GM21825 (cell line): Measurements from ENCODE around the gene COQ5.
"Not testable (repeated sequence)": the region's sequence is repeated elsewhere in the genome, so short reads cannot be mapped to it uniquely, and the experiment has no call there.

Experiments
- ATAC-seq: cut with Tn5 transposase; IDR thresholded peaks from one replicate; pipeline ENCODE4 v1.9.1; 2021; ENCODE audit warnings: mild to moderate bottlenecking, moderate library complexity; ENCODE audit not compliant: unreplicated experiment

COQ5 gene

GRCh38 chr12:120528861-120529525 is at the start of gene COQ5:
TSS of gene COQ5 (minus strand) at chr12:120529158. CDS start at chr12:120529141, 17 bp downstream.
- ATAC-seq = peak; percentile 78

DNA sequence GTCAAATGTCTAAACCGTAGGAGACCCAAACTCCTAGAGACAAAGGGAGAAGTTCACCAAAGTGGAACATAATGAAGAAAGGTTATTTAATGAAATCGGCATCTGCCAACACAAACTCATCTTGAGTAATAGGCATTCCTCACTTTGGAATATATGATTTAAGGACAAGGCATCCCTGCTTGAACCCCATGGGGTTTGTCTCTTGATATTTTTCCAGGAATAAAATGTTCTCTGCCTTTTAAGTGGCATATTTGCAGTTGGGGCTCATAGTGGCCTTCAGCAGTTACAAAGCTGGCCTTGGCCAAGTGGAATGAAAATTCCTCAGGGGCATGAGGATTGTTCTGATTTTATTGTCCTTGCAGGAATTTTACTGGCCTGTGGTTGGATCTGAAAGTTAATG is 45.1 kb upstream of the COQ5 start:
- no peak for ATAC-seq

DNA sequence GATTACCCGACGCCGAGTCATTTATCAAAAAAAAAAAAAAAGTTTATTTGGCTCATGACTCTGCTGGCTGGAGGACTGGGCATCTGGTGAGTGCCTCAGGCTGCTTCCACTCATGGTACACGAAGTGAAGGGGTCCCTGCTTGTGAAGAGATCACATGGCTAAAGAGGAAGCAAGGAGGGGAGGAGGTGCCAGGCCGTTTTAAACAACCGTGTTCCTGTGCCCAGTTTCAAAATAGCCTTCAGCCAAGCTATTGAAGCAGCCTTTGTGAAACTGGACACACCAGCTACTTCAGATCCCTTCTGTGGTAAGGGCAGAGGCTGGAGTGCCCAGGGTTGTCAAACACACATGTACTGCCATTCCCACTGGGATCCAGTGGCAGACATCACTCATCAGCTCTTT is 44.6 kb upstream of the COQ5 start:
- no peak for ATAC-seq

- no peak for ATAC-seq
Measured at GRCh38 chr12:120571299-120571698, 42.3 kb upstream of the COQ5 start.

DNA sequence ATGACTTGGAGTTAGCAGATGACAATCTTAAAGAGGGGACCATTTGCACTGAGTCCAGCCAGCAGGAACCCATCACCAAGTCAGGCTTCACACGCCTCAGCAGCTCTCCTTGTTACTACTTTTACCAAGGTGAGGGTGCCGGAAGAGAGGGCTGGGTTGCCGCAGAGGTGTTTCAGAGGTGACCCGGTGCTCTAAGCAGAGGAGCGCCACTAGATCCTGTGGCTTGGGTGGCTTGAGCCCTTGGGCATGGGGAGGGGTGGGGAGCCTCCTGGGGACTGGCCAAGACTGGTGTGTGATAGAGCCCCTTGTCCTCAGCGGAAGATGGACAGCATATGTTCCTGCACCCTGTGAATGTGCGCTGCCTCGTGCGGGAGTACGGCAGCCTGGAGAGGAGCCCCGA is 34.5 kb upstream of the COQ5 start:
- no peak for ATAC-seq

DNA sequence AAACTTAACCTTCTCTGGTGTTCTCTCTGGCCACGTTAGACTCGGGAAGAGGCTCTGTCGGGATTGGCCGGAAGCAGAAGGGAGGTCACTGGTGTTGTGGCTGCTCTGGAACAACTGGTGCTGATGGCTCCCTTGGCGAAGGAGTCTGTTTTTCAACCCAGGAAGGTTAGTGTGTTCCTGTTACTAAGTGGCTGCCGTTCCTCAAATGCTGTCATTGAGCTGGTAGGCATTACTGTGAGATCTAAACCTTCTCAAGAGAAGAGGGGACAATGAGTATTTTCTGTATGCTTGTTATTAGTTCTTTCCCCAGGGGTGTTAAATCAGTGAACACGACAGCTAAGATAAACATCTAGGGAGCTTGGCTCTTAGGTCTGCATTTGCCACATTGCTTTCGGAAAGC is 33.9 kb upstream of the COQ5 start:
- no peak for ATAC-seq

- no peak for ATAC-seq
Measured at GRCh38 chr12:120557589-120557988, 28.6 kb upstream of the COQ5 start.

DNA sequence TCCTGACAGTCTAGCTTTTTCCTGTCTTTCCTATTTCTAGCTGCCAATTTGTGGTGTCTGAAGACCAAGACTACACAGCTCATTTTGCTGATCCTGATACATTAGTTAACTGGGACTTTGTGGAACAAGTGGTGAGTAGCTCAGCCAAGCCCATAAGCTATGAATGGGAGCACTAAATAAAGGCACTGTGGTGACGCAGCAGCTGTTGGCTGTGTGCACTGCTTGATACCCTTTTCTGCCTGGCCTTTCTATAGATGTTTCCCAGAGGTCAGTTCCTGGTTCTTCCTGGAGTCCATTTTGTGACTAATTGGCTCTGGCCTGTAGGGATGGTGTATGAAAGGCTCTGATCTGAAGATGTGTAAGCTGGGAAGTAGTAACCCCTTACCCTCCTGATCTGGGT is 25.7 kb upstream of the COQ5 start:
- ATAC-seq = no peak

GRCh38 chr12:120546050-120546386 is 17.1 kb upstream of the COQ5 start:
- ATAC-seq = no peak

DNA sequence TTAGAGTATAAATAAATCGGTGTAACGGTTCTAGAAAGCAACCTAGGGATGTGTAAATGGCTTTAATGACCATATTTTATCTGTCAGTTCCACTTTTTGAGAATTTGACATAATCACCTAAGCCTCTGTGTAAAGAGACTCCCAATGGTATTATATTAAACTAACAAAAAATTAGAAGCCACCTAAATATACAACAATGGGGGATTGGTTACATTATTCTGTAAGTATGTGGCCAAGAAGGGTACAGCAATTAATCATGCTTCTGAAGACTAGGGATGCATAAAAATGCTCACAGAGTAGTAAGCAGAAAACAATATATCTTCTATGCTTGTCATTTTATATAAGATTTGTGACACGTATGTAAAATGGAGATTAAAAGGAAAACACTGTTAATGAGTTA is 15.7 kb upstream of the COQ5 start:
- no peak for ATAC-seq

GRCh38 chr12:120542166-120542565 is 13.2 kb upstream of the COQ5 start:
- no peak for ATAC-seq

GRCh38 chr12:120540445-120540844 is 11.5 kb upstream of the COQ5 start:
- ATAC-seq = no peak

DNA sequence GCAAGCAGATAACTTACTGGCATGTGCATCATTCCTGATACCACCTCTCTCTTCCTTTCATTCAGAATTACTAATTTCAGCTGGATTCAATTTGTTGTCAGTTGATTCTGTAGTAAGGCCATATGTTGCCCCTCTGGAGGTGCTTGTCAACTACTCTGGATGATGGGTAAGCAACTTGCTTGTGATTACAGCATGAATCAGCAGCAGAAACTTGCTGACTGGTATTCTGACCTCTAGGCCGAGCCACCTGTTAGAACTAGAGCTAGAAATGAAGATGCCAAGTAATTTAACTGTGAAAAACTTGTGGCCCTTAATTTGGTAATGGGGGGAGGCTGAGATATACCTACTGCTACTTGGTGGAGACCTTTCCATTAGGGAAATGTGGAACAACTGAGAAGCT is 10.3 kb upstream of the COQ5 start:
- no peak for ATAC-seq

DNA sequence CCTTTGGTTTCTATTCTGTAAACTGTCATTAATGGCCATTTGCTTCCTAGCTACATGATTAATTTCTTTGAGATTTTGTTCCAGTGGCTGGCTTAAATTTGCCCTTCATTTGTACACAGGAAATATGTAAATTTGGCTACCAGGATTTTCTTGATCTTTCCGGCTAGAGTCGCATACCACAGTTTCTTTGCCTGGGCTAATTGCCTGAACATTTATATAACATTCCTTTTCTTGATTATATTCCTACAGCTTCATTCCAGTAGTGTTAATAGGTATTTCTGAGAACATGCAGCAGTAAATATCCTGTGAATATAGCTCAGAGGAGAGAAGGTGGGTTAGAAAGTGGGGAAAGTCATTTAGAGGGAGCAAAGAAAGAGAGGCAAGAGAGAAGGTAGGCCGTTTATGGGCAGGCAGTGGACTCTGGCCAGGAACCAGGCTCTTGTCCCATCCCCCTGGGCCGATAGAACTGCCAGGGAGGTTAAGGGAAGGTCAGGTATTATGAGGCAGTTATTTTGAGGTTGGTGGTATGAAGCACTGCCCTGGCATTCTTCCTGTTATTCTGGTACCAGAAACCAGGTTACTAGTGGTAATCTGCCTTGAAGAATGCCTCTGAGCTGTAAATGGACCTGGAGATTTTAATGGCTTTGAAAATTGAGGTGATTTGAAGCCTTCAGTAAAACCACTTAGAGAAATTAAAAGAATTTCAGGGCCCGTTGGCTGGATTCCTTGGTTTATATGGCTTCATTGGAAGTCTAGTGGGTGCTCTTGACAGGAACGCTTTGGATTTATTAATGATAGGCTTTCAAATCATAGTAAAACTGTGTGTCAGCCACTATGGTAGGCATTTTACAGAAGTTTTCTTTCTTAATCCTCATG is 9.6 kb upstream of the COQ5 start:
- ATAC-seq = no peak

DNA sequence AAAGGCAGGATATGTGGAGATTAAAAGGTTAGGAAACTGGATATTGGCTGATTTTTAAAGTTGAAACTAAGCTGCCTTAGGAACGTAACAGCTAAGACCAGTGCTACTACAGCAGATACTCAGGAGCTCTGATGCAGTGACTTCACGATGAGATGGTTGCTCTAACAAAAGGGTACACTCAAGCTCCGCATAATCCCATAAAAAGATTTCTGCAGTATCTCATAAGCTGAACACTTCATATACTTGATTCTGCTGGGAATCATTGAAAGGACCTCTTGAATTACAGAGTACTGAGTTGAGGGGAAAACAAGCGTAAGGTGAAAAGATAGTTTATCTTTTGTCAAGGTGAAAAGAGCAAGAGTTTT is 8.9 kb upstream of the COQ5 start:
- ATAC-seq = no peak

DNA sequence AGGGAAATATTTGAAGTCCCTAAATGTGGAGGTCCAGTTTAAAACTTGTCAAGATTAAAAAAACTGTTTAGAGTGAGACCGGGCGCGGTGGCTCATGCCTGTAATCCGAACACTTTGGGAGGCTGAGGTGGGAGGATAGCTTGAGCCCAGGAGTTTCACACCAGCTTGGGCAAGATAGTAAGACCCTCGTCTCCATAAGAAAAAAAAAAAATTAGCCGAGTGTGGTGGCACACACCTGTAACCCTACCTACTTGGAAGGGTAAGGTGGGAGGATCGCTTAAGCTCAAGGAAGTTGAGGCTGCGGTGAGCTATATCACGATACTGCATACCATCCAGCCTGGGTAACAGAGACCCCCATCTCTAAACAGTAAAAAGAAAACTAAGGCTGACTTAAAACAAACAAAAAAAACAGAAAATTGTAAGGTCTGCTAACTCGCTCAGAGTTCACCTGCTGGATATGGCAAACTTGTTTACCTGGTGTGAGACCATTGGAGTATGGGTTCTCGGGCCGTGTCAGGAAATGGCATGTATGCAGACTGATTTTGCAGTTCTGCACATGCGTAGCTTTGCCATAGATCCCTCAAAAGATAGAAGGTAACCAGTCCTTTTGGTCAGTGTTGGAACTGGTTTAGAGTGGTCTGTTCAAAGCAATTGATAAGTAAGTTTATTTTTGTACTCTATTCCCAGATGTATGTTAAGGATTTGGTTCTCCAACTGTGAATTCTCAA is 7.3 kb upstream of the COQ5 start:
- no peak for ATAC-seq

- peak; percentile 28 for ATAC-seq
Measured at GRCh38 chr12:120534703-120535655, 6.0 kb upstream of the COQ5 start.

GRCh38 chr12:120534203-120534702 is 5.3 kb upstream of the COQ5 start, which contains the start of gene RNF10:
TSS of gene RNF10 (plus strand) at chr12:120534356. CDS start at chr12:120534812, 456 bp downstream.
- peak; percentile 59 for ATAC-seq

GRCh38 chr12:120532701-120533238 is 3.8 kb upstream of the COQ5 start:
- ATAC-seq = no peak

GRCh38 chr12:120530418-120530761 is 1.4 kb upstream of the COQ5 start:
- ATAC-seq = not testable (repeated sequence)
